Keratinocyte (primary cell): Measurements from ENCODE around the gene MX1.
"Not testable (repeated sequence)": the region's sequence is repeated elsewhere in the genome, so short reads cannot be mapped to it uniquely, and the experiment has no call there.

Source experiments
- EZH2 ChIP-seq: IDR thresholded peaks from one replicate; pipeline ENCODE4 v1.6.1; 2012; ENCODE audit warnings: inconsistent platforms, mild to moderate bottlenecking, low read length, moderate library complexity
- TF ChIP-seq, protein P1 (sequence below), 3 experiments: IDR thresholded peaks in 1 of 3; conservative IDR thresholded peaks in 1 of 3; optimal IDR thresholded peaks in 1 of 3; 2 replicates in 2 of 3; 3 replicates in 1 of 3; pipeline versions ENCODE3 to v1.5.1; 2011; ENCODE audit warnings: low read length in 3 of 3, mild to moderate bottlenecking in 3 of 3, moderate library complexity in 2 of 3, control low read depth in 1 of 3, inconsistent platforms in 1 of 3; ENCODE audit not compliant: insufficient read depth in 2 of 3; ENCODE audit errors: extremely low read depth in 1 of 3

DNA sequence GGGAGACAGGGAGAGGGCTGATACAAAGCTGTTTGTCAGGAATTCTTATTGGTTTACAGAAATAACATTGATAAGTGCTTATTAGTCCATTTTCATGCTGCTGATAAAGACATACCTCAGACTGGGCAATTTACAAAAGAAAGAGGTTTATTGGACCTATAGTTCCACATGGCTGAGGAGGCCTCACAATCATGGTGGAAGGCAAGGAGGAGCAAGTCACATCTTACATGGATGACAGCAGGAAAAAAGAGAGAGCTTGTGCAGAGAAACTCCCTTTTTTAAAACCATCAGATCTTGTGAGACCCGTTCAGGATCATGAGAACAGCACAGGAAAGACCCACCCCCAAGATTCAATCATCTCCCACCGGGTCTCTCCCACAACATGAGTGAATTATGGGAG is 8.5 kb upstream of the MX1 start:
- TF ChIP-seq, protein P1, sequence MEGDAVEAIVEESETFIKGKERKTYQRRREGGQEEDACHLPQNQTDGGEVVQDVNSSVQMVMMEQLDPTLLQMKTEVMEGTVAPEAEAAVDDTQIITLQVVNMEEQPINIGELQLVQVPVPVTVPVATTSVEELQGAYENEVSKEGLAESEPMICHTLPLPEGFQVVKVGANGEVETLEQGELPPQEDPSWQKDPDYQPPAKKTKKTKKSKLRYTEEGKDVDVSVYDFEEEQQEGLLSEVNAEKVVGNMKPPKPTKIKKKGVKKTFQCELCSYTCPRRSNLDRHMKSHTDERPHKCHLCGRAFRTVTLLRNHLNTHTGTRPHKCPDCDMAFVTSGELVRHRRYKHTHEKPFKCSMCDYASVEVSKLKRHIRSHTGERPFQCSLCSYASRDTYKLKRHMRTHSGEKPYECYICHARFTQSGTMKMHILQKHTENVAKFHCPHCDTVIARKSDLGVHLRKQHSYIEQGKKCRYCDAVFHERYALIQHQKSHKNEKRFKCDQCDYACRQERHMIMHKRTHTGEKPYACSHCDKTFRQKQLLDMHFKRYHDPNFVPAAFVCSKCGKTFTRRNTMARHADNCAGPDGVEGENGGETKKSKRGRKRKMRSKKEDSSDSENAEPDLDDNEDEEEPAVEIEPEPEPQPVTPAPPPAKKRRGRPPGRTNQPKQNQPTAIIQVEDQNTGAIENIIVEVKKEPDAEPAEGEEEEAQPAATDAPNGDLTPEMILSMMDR (optimal IDR thresholded peaks at IDR 0.05 in 1 of 3, IDR thresholded peaks at IDR 0.05 in 1 of 3, conservative IDR thresholded peaks at IDR 0.05 in 1 of 3; ENCODE audit: extremely low read depth in 1 of 3, insufficient read depth in 2 of 3, low read length in 3 of 3), result not testable (repeated sequence)
- TF ChIP-seq EZH2, result not testable (repeated sequence)
